ENCODE data around the gene BZW2.

The BZW2 gene

GRCh38 chr7:16645593-16646471 is at the start of gene BZW2, which contains the start of gene ANKMY2:
Gene BZW2 (plus strand): TSS chr7:16646181. CDS start chr7:16665444, 19,263 bp downstream.
Gene ANKMY2 (minus strand): TSS chr7:16645754. CDS start chr7:16645573, 181 bp downstream.
- no peaks in the 10 kb centered on the region for H3K36me3 ChIP-seq (ENCODE audit: insufficient read depth, low read length)
- H3K4me1 ChIP-seq (ENCODE audit: insufficient read depth, low read length), result peaks cover 18% of the 10 kb centered on the region
- H3K9ac ChIP-seq (ENCODE audit: low read depth, low read length), result peak within 1 kb of the TSS; percentile 86
- H3K9me3 ChIP-seq (ENCODE audit: control insufficient read depth, insufficient read depth, low read length), result no peaks in the 10 kb centered on the region

- Histone ChIP-seq H3K9ac (ENCODE audit: low read depth, low read length) (no peak overlapping the region), H3K4me1 (ENCODE audit: insufficient read depth, low read length) (peaks cover 4% of the 10 kb centered on the region; the same call in 1 of the 2 replicates), H3K36me3 (ENCODE audit: insufficient read depth, low read length) (no peaks in the 10 kb centered on the region; the same call in 1 of the 2 replicates), H3K9me3 (ENCODE audit: control insufficient read depth, insufficient read depth, low read length) (no peaks in the 10 kb centered on the region)
Measured at GRCh38 chr7:16598015-16598414, 48.0 kb upstream of the BZW2 start.

GRCh38 chr7:16599860-16600259 is 46.1 kb upstream of the BZW2 start:
- Histone ChIP-seq H3K9ac (ENCODE audit: low read depth, low read length) (no peak overlapping the region), H3K36me3 (ENCODE audit: insufficient read depth, low read length) (no peaks in the 10 kb centered on the region; the same call in 1 of the 2 replicates), H3K4me1 (ENCODE audit: insufficient read depth, low read length) (peaks cover 4% of the 10 kb centered on the region; the same call in 1 of the 2 replicates)

GRCh38 chr7:16603633-16604032 is 42.3 kb upstream of the BZW2 start:
- Histone ChIP-seq H3K4me1 (ENCODE audit: insufficient read depth, low read length) (no peaks in the 10 kb centered on the region; the same call in 1 of the 2 replicates), H3K9me3 (ENCODE audit: control insufficient read depth, insufficient read depth, low read length) (no peaks in the 10 kb centered on the region), H3K36me3 (ENCODE audit: insufficient read depth, low read length) (no peaks in the 10 kb centered on the region; the same call in none of the 2 replicates), H3K9ac (ENCODE audit: low read depth, low read length) (no peak overlapping the region)

More at GRCh38 chr7:16599860-16600259, 46.1 kb upstream of the BZW2 start:
- no peaks in the 10 kb centered on the region for H3K9me3 ChIP-seq (ENCODE audit: control insufficient read depth, insufficient read depth, low read length)

GRCh38 chr7:16604054-16604453 is 41.9 kb upstream of the BZW2 start:
- Histone ChIP-seq H3K36me3 (ENCODE audit: insufficient read depth, low read length) (no peaks in the 10 kb centered on the region; the same call in 1 of the 2 replicates), H3K9ac (ENCODE audit: low read depth, low read length) (no peak overlapping the region), H3K4me1 (ENCODE audit: insufficient read depth, low read length) (no peaks in the 10 kb centered on the region), H3K9me3 (ENCODE audit: control insufficient read depth, insufficient read depth, low read length) (no peaks in the 10 kb centered on the region)

- no peaks in the 10 kb centered on the region for H3K9me3 ChIP-seq (ENCODE audit: control insufficient read depth, insufficient read depth, low read length)
- no peaks in the 10 kb centered on the region; the same call in 1 of the 2 replicates for H3K36me3 ChIP-seq (ENCODE audit: insufficient read depth, low read length)
- H3K9ac ChIP-seq (ENCODE audit: low read depth, low read length), result no peak overlapping the region
- no peaks in the 10 kb centered on the region for H3K4me1 ChIP-seq (ENCODE audit: insufficient read depth, low read length)
Measured at GRCh38 chr7:16606704-16607103, 39.3 kb upstream of the BZW2 start.

GRCh38 chr7:16609842-16610450 is 36.0 kb upstream of the BZW2 start:
- H3K9me3 ChIP-seq (ENCODE audit: control insufficient read depth, insufficient read depth, low read length), result no peaks in the 10 kb centered on the region
- no peaks in the 10 kb centered on the region; the same call in 1 of the 2 replicates for H3K36me3 ChIP-seq (ENCODE audit: insufficient read depth, low read length)
- H3K4me1 ChIP-seq (ENCODE audit: insufficient read depth, low read length), result no peaks in the 10 kb centered on the region
- H3K9ac ChIP-seq (ENCODE audit: low read depth, low read length), result no peak overlapping the region

- no peak overlapping the region for H3K9ac ChIP-seq (ENCODE audit: low read depth, low read length)
- no peaks in the 10 kb centered on the region; the same call in 1 of the 2 replicates for H3K36me3 ChIP-seq (ENCODE audit: insufficient read depth, low read length)
- no peaks in the 10 kb centered on the region for H3K9me3 ChIP-seq (ENCODE audit: control insufficient read depth, insufficient read depth, low read length)
- no peaks in the 10 kb centered on the region for H3K4me1 ChIP-seq (ENCODE audit: insufficient read depth, low read length)
Measured at GRCh38 chr7:16611711-16612110, 34.3 kb upstream of the BZW2 start.

GRCh38 chr7:16615228-16615627 is 30.8 kb upstream of the BZW2 start:
- H3K9me3 ChIP-seq (ENCODE audit: control insufficient read depth, insufficient read depth, low read length), result no peaks in the 10 kb centered on the region
- no peak overlapping the region for H3K9ac ChIP-seq (ENCODE audit: low read depth, low read length)
- no peaks in the 10 kb centered on the region for H3K36me3 ChIP-seq (ENCODE audit: insufficient read depth, low read length)
- no peaks in the 10 kb centered on the region for H3K4me1 ChIP-seq (ENCODE audit: insufficient read depth, low read length)

GRCh38 chr7:16616122-16616521 is 29.9 kb upstream of the BZW2 start:
- H3K36me3 ChIP-seq (ENCODE audit: insufficient read depth, low read length), result no peaks in the 10 kb centered on the region

GRCh38 chr7:16616542-16616941 is 29.4 kb upstream of the BZW2 start:
- H3K4me1 ChIP-seq (ENCODE audit: insufficient read depth, low read length), result no peaks in the 10 kb centered on the region
- no peaks in the 10 kb centered on the region for H3K9me3 ChIP-seq (ENCODE audit: control insufficient read depth, insufficient read depth, low read length)
- no peaks in the 10 kb centered on the region for H3K36me3 ChIP-seq (ENCODE audit: insufficient read depth, low read length)
- no peak overlapping the region for H3K9ac ChIP-seq (ENCODE audit: low read depth, low read length)

More at GRCh38 chr7:16616122-16616521, 29.9 kb upstream of the BZW2 start:
- Histone ChIP-seq H3K9me3 (ENCODE audit: control insufficient read depth, insufficient read depth, low read length) (no peaks in the 10 kb centered on the region), H3K4me1 (ENCODE audit: insufficient read depth, low read length) (no peaks in the 10 kb centered on the region), H3K9ac (ENCODE audit: low read depth, low read length) (no peak overlapping the region)

GRCh38 chr7:16619979-16620408 is 26.0 kb upstream of the BZW2 start:
- Histone ChIP-seq H3K4me1 (ENCODE audit: insufficient read depth, low read length) (no peaks in the 10 kb centered on the region), H3K9me3 (ENCODE audit: control insufficient read depth, insufficient read depth, low read length) (no peaks in the 10 kb centered on the region), H3K9ac (ENCODE audit: low read depth, low read length) (no peak overlapping the region), H3K36me3 (ENCODE audit: insufficient read depth, low read length) (no peaks in the 10 kb centered on the region)

- H3K36me3 ChIP-seq (ENCODE audit: insufficient read depth, low read length), result no peaks in the 10 kb centered on the region
Measured at GRCh38 chr7:16626388-16626787, 19.6 kb upstream of the BZW2 start.

GRCh38 chr7:16627236-16627635 is 18.7 kb upstream of the BZW2 start:
- Histone ChIP-seq H3K9ac (ENCODE audit: low read depth, low read length) (no peak overlapping the region), H3K36me3 (ENCODE audit: insufficient read depth, low read length) (no peaks in the 10 kb centered on the region), H3K9me3 (ENCODE audit: control insufficient read depth, insufficient read depth, low read length) (no peaks in the 10 kb centered on the region), H3K4me1 (ENCODE audit: insufficient read depth, low read length) (no peaks in the 10 kb centered on the region)

More at GRCh38 chr7:16626388-16626787, 19.6 kb upstream of the BZW2 start:
- no peak overlapping the region for H3K9ac ChIP-seq (ENCODE audit: low read depth, low read length)
- no peaks in the 10 kb centered on the region for H3K9me3 ChIP-seq (ENCODE audit: control insufficient read depth, insufficient read depth, low read length)
- no peaks in the 10 kb centered on the region for H3K4me1 ChIP-seq (ENCODE audit: insufficient read depth, low read length)

Measured in ES-I3 (cell line).